GM23248 (cell line): Measurements from ENCODE around the gene SEL1L3.

Experiments used
- EZH2 ChIP-seq: fragments of 200-600 bp; sonication (generic); IDR thresholded peaks from 2 replicates; pipeline ENCODE4 v1.6.1; 2018; ENCODE audit warnings: antibody characterized with exemption, mild to moderate bottlenecking; ENCODE audit not compliant: insufficient read depth, poor library complexity, severe bottlenecking
- EZH2phosphoT487 ChIP-seq: fragments of 200-600 bp; sonication (generic); IDR thresholded peaks from 2 replicates; pipeline ENCODE4 v1.6.1; 2018; ENCODE audit warnings: antibody characterized with exemption, moderate library complexity, mild to moderate bottlenecking, low read depth; ENCODE audit not compliant: insufficient read depth

DNA sequence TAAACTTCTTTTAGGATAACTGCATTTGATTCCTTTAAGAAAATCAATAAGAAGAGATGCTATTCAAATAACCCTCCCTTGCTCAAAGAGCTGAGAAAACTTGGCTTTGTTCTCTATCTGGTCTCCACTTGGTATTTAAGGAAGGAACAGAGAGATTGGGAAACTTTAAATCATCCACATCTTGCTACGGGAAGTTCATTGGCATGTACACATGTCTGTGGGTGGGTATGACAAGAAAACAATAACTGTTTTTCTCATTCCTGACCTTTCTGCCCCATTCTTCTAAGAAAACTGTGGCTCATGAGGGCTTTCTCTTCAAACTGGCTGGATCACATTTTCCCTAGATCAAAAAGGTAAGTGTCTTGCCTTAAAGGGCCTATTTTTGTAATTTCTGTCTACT lies 6.0 kb downstream of the SEL1L3 start:
- TF ChIP-seq EZH2, result no peak
- TF ChIP-seq EZH2phosphoT487, result no peak
